ENCODE data around the gene STK32A. TPM values are rescaled to one million over a fixed set of nuclear protein-coding genes. Genes with fewer than 3 reads are reported as not detected.

The STK32A gene
- total RNA-seq, 4 donors from 2014 or later = 0.99 to 9.6 (median 5.4) TPM

DNA sequence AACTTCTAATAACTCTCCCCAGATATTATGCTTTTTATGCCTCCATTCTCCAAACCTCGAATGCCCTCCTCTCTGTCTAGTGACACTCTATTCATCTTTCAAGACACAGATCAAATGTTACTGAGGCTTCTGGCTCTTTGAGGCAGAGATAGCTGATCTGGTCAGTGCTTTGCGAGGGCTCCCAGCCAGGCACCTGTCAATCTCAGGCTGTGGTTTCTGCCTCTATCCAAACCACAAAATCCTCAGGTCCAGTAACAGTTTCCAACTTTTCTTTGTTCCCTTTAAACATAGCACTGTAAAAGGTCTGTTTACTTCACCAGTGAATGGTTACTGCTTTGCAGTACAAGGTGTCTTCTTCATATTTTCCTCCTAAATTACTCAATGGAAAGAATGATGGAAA is 11.5 kb upstream of the STK32A start:
- WGBS, 2 donors = 46 to 48% methylated on average over 2 of the region's 2 CpGs
- TF ChIP-seq, protein P1, sequence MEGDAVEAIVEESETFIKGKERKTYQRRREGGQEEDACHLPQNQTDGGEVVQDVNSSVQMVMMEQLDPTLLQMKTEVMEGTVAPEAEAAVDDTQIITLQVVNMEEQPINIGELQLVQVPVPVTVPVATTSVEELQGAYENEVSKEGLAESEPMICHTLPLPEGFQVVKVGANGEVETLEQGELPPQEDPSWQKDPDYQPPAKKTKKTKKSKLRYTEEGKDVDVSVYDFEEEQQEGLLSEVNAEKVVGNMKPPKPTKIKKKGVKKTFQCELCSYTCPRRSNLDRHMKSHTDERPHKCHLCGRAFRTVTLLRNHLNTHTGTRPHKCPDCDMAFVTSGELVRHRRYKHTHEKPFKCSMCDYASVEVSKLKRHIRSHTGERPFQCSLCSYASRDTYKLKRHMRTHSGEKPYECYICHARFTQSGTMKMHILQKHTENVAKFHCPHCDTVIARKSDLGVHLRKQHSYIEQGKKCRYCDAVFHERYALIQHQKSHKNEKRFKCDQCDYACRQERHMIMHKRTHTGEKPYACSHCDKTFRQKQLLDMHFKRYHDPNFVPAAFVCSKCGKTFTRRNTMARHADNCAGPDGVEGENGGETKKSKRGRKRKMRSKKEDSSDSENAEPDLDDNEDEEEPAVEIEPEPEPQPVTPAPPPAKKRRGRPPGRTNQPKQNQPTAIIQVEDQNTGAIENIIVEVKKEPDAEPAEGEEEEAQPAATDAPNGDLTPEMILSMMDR (IDR thresholded peaks at IDR 0.05) = no peak
- no peak for TF ChIP-seq POLR2A (IDR thresholded peaks at IDR 0.05)
- intact Hi-C loops (cut with DNase I; ENCODE audit: low total_unique reads) = loop anchor here (10.0 kb wide), 1 partner anchor 351 kb away; no protein-coding TSS in a partner anchor
- H3K4me3 ChIP-seq (ENCODE audit: low read depth, poor library complexity, severe bottlenecking) = no peak overlapping the region
- DNase-seq (ENCODE audit: low spot score in 2 of 2) = no peak

DNA sequence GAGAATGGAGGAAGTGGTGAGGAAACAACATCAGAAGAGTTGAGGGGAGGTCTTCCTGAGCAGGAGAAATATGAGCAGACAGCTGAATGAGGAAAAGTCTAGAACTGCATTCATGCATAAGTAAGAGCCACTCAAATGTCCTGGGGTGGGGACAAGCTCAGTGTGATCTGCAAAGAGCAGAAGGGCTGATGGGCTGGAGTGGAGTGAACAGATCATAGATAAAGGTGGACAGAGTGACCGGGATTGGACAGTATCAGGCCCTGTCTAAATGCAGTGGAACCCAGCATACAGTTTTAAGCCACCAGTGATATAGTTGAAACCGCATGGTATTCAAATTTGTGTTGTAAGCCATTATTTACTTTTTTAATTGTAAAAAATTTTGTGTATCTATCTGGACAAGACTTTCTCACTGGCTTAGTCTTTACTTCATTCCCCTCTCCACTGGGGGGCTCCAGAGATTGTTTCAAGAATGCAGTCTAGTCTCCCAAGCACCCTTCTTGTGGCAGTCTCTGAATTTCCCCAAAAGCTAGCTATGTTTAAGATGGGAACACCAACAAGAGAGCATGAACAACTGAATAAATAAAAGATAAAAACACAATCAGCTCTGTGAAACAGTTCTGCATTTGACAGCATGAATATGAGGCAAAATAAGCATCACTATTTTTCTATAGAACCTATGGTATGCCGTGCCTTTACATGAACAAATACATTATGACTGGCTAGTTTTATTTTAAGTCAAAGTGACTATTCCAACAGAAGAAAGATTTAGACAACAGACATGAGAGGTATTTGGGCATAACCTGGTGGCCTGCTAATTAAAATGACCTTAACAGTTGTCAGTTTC is 10.7 kb upstream of the STK32A start:
- 64 to 80% methylated on average over 3 of the region's 3 CpGs for WGBS, 2 donors
- DNase-seq (ENCODE audit: low spot score in 2 of 2) = no peak
- TF ChIP-seq, protein P1 (IDR thresholded peaks at IDR 0.05) = no peak
- no peak for TF ChIP-seq POLR2A (IDR thresholded peaks at IDR 0.05)
- intact Hi-C loops (cut with DNase I; ENCODE audit: low total_unique reads) = loop anchor here (10.0 kb wide), 1 partner anchor 351 kb away; no protein-coding TSS in a partner anchor
- no peak overlapping the region for H3K4me3 ChIP-seq (ENCODE audit: low read depth, poor library complexity, severe bottlenecking)

DNA sequence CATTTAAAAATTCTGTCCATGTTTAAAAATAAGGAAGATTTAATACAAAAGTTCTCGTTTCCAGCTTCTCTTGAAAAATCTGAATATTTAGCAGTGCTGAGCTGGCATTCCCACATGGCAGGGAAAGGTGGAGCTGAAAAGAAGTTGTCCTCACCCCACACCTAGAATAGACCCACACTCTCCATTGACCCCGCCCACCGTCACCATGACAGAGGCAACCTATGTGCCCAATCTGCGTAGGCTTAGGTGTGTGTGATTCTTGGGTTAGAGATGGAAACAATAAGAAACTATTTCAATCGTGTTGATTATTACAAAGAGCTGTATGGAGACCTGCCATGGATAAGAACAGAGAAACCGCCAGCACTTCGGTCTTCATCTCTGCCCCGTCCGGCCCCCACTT is 8.9 kb upstream of the STK32A start:
- 94 to 97% methylated on average over 9 of the region's 9 CpGs for WGBS, 2 donors
- H3K4me3 ChIP-seq (ENCODE audit: low read depth, poor library complexity, severe bottlenecking) = no peak overlapping the region
- TF ChIP-seq, protein P1 (IDR thresholded peaks at IDR 0.05) = no peak
- TF ChIP-seq POLR2A (IDR thresholded peaks at IDR 0.05) = no peak
- intact Hi-C loops (cut with DNase I; ENCODE audit: low total_unique reads) = loop anchor here (10.0 kb wide), 1 partner anchor 349 kb away; no protein-coding TSS in a partner anchor
- DNase-seq (ENCODE audit: low spot score in 2 of 2) = no peak

DNA sequence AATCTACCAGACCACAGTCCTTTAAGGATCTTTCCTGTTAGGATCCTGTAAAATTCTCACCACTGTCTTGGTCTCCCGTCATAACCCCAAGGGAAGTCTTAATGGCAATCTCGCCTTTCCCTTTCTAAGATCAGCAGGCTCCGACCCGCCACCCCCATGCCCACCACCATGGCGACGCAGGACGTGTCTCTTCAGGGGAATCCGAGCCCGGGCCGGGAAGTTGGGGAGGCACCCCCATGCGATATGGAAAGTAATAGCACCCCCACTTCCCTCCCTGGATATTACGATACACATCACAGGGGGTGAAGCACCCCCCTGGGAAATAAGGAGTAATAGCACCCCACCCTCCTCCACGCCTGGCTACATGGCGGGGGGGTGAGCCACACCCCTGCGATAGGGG is 8.3 kb upstream of the STK32A start:
- intact Hi-C loops (cut with DNase I; ENCODE audit: low total_unique reads) = loop anchor here (10.0 kb wide), 1 partner anchor 348 kb away; no protein-coding TSS in a partner anchor
- TF ChIP-seq, protein P1 (IDR thresholded peaks at IDR 0.05) = no peak
- TF ChIP-seq POLR2A (IDR thresholded peaks at IDR 0.05) = no peak
- 95% methylated on average over 15 of the region's 15 CpGs for WGBS, 2 donors
- H3K4me3 ChIP-seq (ENCODE audit: low read depth, poor library complexity, severe bottlenecking) = no peak overlapping the region
- DNase-seq (ENCODE audit: low spot score in 2 of 2) = no peak

DNA sequence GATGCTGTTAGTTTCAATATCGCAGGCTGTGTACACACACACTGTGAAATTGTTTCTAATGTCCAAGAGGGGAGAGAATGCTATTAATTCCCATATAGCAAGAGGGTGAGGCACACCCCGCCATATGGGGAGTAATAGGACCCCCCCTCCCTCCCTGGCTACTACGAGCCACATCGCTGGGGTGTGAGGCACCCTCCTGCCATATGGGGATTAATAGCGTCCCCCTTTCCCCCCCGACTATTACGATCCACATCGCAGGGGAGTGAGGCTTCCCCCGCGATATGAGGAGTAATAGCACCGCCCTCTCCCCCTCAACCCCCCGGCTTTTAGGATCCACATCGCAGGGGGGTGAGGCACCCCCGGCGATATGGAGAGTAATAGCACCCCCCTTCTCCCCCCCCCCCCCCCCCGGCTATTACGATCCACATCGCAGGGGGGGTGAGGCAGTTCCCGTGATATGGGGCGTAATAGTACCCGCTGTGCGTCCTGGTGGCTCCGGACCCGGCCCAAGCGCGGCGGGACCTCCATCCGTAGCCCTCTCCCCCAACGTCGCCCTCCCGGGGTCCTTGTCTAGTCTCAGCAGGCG is 494 bp upstream of the STK32A start:
- no peak for DNase-seq (ENCODE audit: low spot score in 2 of 2)
- H3K4me3 ChIP-seq (ENCODE audit: low read depth, poor library complexity, severe bottlenecking) = peak overlapping the region; percentile 35
- intact Hi-C loops (cut with DNase I; ENCODE audit: low total_unique reads) = no loop called here
- no peak for TF ChIP-seq POLR2A (IDR thresholded peaks at IDR 0.05)
- TF ChIP-seq, protein P1 (IDR thresholded peaks at IDR 0.05) = no peak
- 3 to 7% methylated on average over 10 to 12 of the region's 32 CpGs for WGBS, 2 donors
